ENCODE results near the gene FDXACB1.

- TF ChIP-seq CTCF (IDR thresholded peaks at IDR 0.05; ENCODE audit: insufficient read depth, low read depth, low read length) (no peak), EZH2 (IDR thresholded peaks at IDR 0.05; ENCODE audit: insufficient read depth, low read length) (no peak)
Measured at GRCh38 chr11:111906680-111907079, 27.7 kb upstream of the FDXACB1 start.

Measured in astrocyte (in vitro differentiated cells and primary cell).